Fibroblast of pulmonary artery (primary cell): Measurements from ENCODE around the gene CALCOCO1.

Source experiments
- DNase-seq: peaks from one replicate; pipeline ENCODE4 v3.0.0-alpha.2; 2010; ENCODE audit warnings: low read depth
- H3K4me3 ChIP-seq: replicated peaks from 2 replicates; pipeline ENCODE4 v1.5.1; 2011; ENCODE audit warnings: low read depth, mild to moderate bottlenecking, control low read depth, low read length, moderate library complexity
- TF ChIP-seq, protein P1 (sequence below): IDR thresholded peaks from 2 replicates; pipeline ENCODE4 v1.5.1; 2011; ENCODE audit warnings: mild to moderate bottlenecking, control low read depth, low read length, inconsistent platforms; ENCODE audit errors: missing control alignments

CALCOCO1 gene

DNA sequence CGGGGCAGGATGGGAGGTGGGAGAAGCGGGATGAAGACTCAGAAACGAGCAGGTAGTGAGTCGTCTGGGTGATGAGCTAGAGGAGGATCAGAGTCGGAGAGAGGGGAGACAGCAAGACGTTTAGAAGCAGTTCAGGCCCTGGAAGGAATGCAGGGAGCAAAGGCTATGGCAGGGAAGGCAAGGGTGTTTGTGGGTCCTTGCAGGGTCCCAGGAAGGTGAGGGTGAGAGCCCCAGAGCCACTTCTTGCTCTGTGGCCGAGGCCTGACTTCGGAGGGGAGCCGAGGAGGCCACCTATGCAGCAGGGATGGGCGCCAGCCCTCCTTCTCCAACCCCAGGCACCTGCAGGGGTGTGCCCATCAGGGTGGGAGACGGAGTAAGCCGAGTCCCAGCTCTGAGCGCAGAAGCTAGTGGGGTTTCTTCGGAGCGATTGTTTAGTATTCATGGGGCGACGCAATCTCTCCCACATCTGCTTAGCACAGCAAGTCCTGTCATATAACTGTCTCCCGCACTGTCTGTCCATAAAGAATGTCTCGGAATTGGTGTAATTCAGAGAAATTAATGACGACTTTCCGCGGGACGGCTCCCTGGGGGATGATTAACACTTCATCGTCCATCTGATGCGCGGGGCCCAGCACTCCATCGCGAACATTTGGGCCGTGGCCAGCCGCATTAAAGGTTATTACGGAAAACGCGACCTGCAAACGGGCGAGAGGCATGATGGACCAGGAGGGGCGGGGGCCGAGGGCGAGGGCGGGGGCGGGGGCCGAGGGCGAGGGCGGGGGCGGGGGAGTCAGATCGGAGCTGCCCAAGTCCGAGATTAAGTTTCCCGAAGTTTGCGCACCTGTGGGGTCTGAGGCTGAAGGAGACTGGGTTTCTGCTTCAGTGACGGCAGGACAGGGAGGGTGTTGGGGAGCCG is 12.2 kb upstream of the CALCOCO1 start:
- TF ChIP-seq, protein P1, sequence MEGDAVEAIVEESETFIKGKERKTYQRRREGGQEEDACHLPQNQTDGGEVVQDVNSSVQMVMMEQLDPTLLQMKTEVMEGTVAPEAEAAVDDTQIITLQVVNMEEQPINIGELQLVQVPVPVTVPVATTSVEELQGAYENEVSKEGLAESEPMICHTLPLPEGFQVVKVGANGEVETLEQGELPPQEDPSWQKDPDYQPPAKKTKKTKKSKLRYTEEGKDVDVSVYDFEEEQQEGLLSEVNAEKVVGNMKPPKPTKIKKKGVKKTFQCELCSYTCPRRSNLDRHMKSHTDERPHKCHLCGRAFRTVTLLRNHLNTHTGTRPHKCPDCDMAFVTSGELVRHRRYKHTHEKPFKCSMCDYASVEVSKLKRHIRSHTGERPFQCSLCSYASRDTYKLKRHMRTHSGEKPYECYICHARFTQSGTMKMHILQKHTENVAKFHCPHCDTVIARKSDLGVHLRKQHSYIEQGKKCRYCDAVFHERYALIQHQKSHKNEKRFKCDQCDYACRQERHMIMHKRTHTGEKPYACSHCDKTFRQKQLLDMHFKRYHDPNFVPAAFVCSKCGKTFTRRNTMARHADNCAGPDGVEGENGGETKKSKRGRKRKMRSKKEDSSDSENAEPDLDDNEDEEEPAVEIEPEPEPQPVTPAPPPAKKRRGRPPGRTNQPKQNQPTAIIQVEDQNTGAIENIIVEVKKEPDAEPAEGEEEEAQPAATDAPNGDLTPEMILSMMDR, result no peak
- DNase-seq, result no peak
- no peak overlapping the region for H3K4me3 ChIP-seq

DNA sequence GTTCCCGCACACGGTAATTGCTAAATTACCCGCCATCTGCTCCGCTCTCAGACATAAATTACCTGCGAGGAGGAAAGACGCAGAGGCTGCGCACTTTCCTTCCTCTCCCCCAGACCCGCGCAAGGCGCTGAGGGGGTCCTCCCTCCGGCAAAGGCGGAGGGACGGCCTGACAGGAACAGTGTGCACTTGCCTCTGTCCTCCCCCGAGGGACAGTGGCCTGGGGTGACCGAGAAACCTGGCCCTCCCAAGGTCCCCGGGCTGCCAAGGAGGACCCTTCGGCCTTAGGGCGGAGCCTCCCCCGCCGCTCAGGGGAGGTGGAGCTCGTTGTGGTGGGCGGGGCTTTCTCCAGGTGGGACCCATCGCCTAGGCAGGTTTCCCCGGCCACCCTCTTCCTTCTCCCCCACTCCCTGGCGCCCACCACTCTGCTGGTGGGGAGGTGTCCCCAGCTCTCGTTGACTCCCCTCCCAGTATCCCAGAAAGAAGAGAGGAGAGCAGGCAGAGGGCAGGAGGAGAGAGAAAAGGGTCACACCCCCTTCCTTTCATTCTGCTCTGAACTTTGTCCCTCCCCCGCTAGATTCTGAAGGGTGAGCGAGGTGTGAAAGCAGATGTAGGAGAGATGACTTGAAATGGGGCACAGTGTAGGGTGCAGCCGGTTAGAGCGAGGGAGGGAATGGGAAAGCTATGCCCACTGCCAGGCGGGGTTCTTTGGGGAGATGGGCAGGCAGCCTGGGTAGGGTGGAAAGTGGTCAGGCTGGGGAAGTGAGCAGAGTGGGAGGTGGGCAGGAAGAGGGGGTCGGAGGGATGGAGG is 11.4 kb upstream of the CALCOCO1 start:
- TF ChIP-seq, protein P1, result no peak
- H3K4me3 ChIP-seq, result no peak overlapping the region
- DNase-seq, result no peak

DNA sequence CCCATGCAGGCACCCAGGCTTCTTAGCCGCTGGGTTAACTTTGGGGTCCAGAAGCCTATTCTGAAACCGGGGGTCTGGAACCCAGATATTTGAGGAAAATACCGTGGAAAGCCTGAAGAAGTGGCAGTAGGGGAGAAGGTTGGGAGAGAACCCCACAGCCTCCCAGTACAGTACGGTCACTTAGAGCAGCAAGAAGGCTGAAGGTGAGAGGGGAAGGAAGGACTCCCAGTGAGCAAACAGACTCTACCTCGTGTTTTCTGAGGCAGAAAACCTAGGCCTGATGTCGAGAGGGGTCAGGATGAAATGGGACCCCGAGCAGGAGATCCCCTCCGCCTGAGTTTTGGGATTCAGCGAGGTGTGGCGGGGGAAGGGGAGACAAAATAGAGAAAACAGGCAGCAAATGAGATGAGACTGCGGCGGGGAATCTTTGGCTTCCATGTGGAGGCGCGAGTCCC is 10.7 kb upstream of the CALCOCO1 start:
- TF ChIP-seq, protein P1, result no peak
- H3K4me3 ChIP-seq, result no peak overlapping the region
- no peak for DNase-seq

DNA sequence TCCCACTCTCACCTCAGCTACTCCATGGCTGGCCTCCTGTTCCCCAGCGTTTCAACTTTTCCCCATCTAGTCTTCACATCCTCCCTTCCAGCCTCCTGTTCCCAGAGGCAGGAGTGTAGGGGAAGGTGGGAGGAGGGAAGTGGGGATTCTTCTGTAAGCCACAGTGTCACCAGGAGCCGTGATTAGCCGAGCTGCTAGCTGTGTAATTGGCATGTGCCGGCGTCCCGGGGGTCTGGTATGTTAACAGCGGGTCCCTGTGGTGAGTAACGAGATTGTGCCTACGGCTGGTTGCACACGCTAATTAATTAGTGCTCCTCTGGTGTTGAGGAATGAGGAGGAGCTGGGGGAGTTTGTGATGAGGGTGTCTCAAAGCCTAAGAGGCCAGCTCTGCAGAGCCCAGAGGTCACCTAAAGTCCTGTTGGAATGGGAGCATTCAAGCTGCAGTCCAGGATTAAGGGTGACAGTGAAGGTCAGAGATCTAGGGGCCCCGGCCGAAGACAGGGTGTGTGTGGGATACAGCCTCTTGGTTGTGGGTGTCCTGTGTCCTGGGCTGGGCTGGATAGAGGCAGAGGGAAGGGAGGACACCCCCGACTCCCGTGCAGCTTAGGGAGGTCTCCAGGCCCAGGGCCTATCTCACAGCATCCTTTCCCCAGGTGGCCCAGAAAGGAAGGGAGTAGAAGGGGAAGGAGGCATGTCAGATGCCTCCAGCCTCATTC is 10.0 kb upstream of the CALCOCO1 start:
- H3K4me3 ChIP-seq, result no peak overlapping the region
- TF ChIP-seq, protein P1, result no peak
- no peak for DNase-seq

DNA sequence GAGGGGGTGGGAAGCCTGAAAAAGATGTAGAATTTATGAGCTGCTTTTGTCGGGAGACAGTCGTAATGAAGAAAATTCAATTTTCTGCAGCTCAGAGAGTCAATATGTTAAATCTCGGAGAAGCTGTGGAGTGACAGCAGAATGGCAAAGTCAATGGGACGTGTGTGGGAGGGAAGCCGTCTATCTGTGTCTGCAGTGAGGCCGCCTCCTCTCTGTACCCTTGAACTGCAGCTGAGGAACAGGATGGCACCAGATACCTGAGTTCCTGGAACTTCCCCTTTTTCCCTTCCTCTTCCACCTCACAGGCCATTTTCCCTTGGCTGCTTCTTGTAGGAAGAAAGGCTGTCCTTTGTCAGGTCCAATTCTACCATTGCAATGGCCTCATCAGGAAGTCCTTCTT is 9.3 kb upstream of the CALCOCO1 start:
- DNase-seq, result no peak

DNA sequence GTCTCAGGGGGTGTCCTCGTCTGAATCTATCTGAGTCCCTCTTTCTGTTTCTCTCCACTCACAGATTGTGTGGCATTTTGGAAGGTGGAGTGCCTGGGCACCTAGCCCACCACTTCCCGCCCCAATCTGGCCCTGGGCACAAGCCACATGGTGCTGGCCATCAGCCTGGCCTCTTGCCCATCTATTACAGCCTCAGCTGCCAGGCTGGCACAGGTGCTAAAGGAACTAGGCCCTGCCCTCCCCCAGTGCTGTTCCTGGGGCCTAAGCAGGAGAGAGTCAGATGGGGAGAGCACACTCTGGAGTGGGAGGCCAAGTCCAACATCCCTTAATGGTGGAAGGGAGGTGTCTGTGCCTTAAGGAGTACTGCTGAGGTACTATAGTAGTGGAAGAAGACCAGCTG is 8.3 kb upstream of the CALCOCO1 start:
- no peak for DNase-seq
- no peak overlapping the region for H3K4me3 ChIP-seq
- TF ChIP-seq, protein P1, result no peak

More for the DNA sequence above, 9.3 kb upstream of the CALCOCO1 start:
- TF ChIP-seq, protein P1, result no peak
- H3K4me3 ChIP-seq, result no peak overlapping the region
